ENCODE data around the gene CDK19. TPM values are rescaled to one million over a fixed set of nuclear protein-coding genes. Genes with fewer than 3 reads are reported as not detected.
"Not testable (repeated sequence)": the region's sequence is repeated elsewhere in the genome, so short reads cannot be mapped to it uniquely, and the experiment has no call there.

Gene CDK19
- polyA plus RNA-seq, 1 donor (not counting 4 experiments of a cell fraction or from before 2014, with no cell fraction given), result 6.4 TPM

GRCh38 chr6:110606151-110606550 is 209.1 kb downstream of the CDK19 start:
- Histone ChIP-seq H3K4me2 (ENCODE audit: control insufficient read depth, extremely low read depth, insufficient read depth, low read depth, low read length) (no peak overlapping the region), H3K9ac (ENCODE audit: control insufficient read depth, extremely low read depth, insufficient read depth, low read length) (no peak overlapping the region), H4K20me1 (ENCODE audit: control insufficient read depth, extremely low read depth, insufficient read depth, low read length) (no peaks in the 10 kb centered on the region), H3K9me3 (ENCODE audit: control insufficient read depth, low read depth, low read length) (no peaks in the 10 kb centered on the region), H3K36me3 (ENCODE audit: control insufficient read depth in 2 of 2, extremely low read depth in 1 of 2, insufficient read depth in 2 of 2, low read length in 2 of 2) (no peaks in the 10 kb centered on the region), H2AFZ (ENCODE audit: control insufficient read depth, low read length) (no peak overlapping the region), H3K79me2 (ENCODE audit: control insufficient read depth, insufficient read depth, low read length) (no peaks in the 10 kb centered on the region), H3K9me1 (ENCODE audit: control insufficient read depth, extremely low read depth, insufficient read depth, low read length) (no peaks in the 10 kb centered on the region), H3K4me3 (ENCODE audit: control insufficient read depth in 2 of 3, extremely low read depth in 1 of 3, insufficient read depth in 2 of 3, low read depth in 1 of 3, low read length in 3 of 3) (no peak overlapping the region), H3K27me3 (ENCODE audit: control insufficient read depth, extremely low read depth, insufficient read depth, low read length) (no peaks in the 10 kb centered on the region), H3K4me1 (ENCODE audit: control insufficient read depth, extremely low read depth, insufficient read depth, low read length) (no peaks in the 10 kb centered on the region), H3K27ac (ENCODE audit: control insufficient read depth, insufficient read depth, low read length) (no peak overlapping the region)
- FAIRE-seq (no peak), DNase-seq (ENCODE audit: low read depth, low spot score) (no peak)
- dilution Hi-C loops (cut with MboI; ENCODE audit: extremely low pct_ligation_motif_present, low sequenced_read_pairs), result no loop called here
- no peak for TF ChIP-seq EZH2 (IDR thresholded peaks at IDR 0.05; ENCODE audit: low read length)
- no peak for TF ChIP-seq CTCF (optimal IDR thresholded peaks at IDR 0.05 in 1 of 3, IDR thresholded peaks at IDR 0.05 in 1 of 3, conservative IDR thresholded peaks at IDR 0.05 in 1 of 3; ENCODE audit: extremely low read depth in 1 of 3, insufficient read depth in 2 of 3, low read length in 3 of 3)

GRCh38 chr6:110600640-110601039 is 214.6 kb downstream of the CDK19 start:
- H3K9me3 ChIP-seq (ENCODE audit: control insufficient read depth, low read depth, low read length); H3K9me1 ChIP-seq (ENCODE audit: control insufficient read depth, extremely low read depth, insufficient read depth, low read length); H2AFZ ChIP-seq (ENCODE audit: control insufficient read depth, low read length); H3K4me2 ChIP-seq (ENCODE audit: control insufficient read depth, extremely low read depth, insufficient read depth, low read depth, low read length); dilution Hi-C loops (cut with MboI; ENCODE audit: extremely low pct_ligation_motif_present, low sequenced_read_pairs); H4K20me1 ChIP-seq (ENCODE audit: control insufficient read depth, extremely low read depth, insufficient read depth, low read length); H3K36me3 ChIP-seq (ENCODE audit: control insufficient read depth in 2 of 2, extremely low read depth in 1 of 2, insufficient read depth in 2 of 2, low read length in 2 of 2); H3K27me3 ChIP-seq (ENCODE audit: control insufficient read depth, extremely low read depth, insufficient read depth, low read length); H3K79me2 ChIP-seq (ENCODE audit: control insufficient read depth, insufficient read depth, low read length); FAIRE-seq; H3K9ac ChIP-seq (ENCODE audit: control insufficient read depth, extremely low read depth, insufficient read depth, low read length); DNase-seq (ENCODE audit: low read depth, low spot score); H3K4me1 ChIP-seq (ENCODE audit: control insufficient read depth, extremely low read depth, insufficient read depth, low read length); H3K4me3 ChIP-seq (ENCODE audit: control insufficient read depth in 2 of 3, extremely low read depth in 1 of 3, insufficient read depth in 2 of 3, low read depth in 1 of 3, low read length in 3 of 3); H3K27ac ChIP-seq (ENCODE audit: control insufficient read depth, insufficient read depth, low read length): not testable (repeated sequence)

- Histone ChIP-seq H3K9ac (ENCODE audit: control insufficient read depth, extremely low read depth, insufficient read depth, low read length) (no peak overlapping the region), H3K4me2 (ENCODE audit: control insufficient read depth, extremely low read depth, insufficient read depth, low read depth, low read length) (no peak overlapping the region), H3K4me3 (ENCODE audit: control insufficient read depth in 2 of 3, extremely low read depth in 1 of 3, insufficient read depth in 2 of 3, low read depth in 1 of 3, low read length in 3 of 3) (no peak overlapping the region), H3K4me1 (ENCODE audit: control insufficient read depth, extremely low read depth, insufficient read depth, low read length) (no peaks in the 10 kb centered on the region), H3K9me3 (ENCODE audit: control insufficient read depth, low read depth, low read length) (no peaks in the 10 kb centered on the region), H2AFZ (ENCODE audit: control insufficient read depth, low read length) (no peak overlapping the region), H3K9me1 (ENCODE audit: control insufficient read depth, extremely low read depth, insufficient read depth, low read length) (no peaks in the 10 kb centered on the region), H3K27ac (ENCODE audit: control insufficient read depth, insufficient read depth, low read length) (no peak overlapping the region), H3K27me3 (ENCODE audit: control insufficient read depth, extremely low read depth, insufficient read depth, low read length) (no peaks in the 10 kb centered on the region), H3K79me2 (ENCODE audit: control insufficient read depth, insufficient read depth, low read length) (no peaks in the 10 kb centered on the region), H4K20me1 (ENCODE audit: control insufficient read depth, extremely low read depth, insufficient read depth, low read length) (no peaks in the 10 kb centered on the region), H3K36me3 (ENCODE audit: control insufficient read depth in 2 of 2, extremely low read depth in 1 of 2, insufficient read depth in 2 of 2, low read length in 2 of 2) (no peaks in the 10 kb centered on the region)
- dilution Hi-C loops (cut with MboI; ENCODE audit: extremely low pct_ligation_motif_present, low sequenced_read_pairs), result no loop called here
- FAIRE-seq (no peak), DNase-seq (ENCODE audit: low read depth, low spot score) (no peak)
- TF ChIP-seq EZH2 (IDR thresholded peaks at IDR 0.05; ENCODE audit: low read length), result no peak
- no peak for TF ChIP-seq CTCF (optimal IDR thresholded peaks at IDR 0.05 in 1 of 3, IDR thresholded peaks at IDR 0.05 in 1 of 3, conservative IDR thresholded peaks at IDR 0.05 in 1 of 3; ENCODE audit: extremely low read depth in 1 of 3, insufficient read depth in 2 of 3, low read length in 3 of 3)
Measured at GRCh38 chr6:110597761-110598160, 217.5 kb downstream of the CDK19 start.
